MCF 10A (cell line): ENCODE results near the gene TOP2A. TPM values are rescaled to one million over a fixed set of nuclear protein-coding genes. Genes with fewer than 3 reads are reported as not detected.
A peak's percentile ranks its signal among the peaks of the same experiment; 100 is the strongest.

Experiments used
- BruUV-seq: library from RNA; stranded (reverse); fragments of 400-500 nt; replicated peaks from 2 replicates; lab custom pipeline; 2021; lab: Mats Ljungman, UMichigan
- CTCF ChIA-PET: fragments of 300-600 bp; sonication (Branson Sonifier 250); formaldehyde crosslinking; extraction: SDS; loops from one replicate; lab custom pipeline; 2021; ENCODE audit warnings: antibody characterized with exemption, inconsistent platforms; lab: Yijun Ruan, JAX
- POLR2A ChIA-PET: fragments of 300-600, 350-650 bp; sonication (Branson Sonifier 250); formaldehyde crosslinking; extraction: SDS; loops from one replicate; lab custom pipeline; 2020; ENCODE audit warnings: antibody characterized with exemption, inconsistent platforms; lab: Yijun Ruan, JAX
- DNase-seq: peaks from one replicate; pipeline ENCODE4 v3.0.0-alpha.2; 2018; ENCODE audit not compliant: unreplicated experiment
- H3K27ac Mint-ChIP-seq: one replicate; pipeline ENCODE4 v1.8.0; 2022; ENCODE audit warnings: mild to moderate bottlenecking, low read depth, mixed read lengths; ENCODE audit not compliant: unreplicated experiment
- H3K27me3 Mint-ChIP-seq: one replicate; pipeline ENCODE4 v1.8.0; 2022; ENCODE audit warnings: mixed read lengths; ENCODE audit not compliant: insufficient read depth, unreplicated experiment
- H3K36me3 Mint-ChIP-seq: one replicate; pipeline ENCODE4 v1.8.0; 2022; ENCODE audit warnings: mild to moderate bottlenecking, moderate library complexity, mixed read lengths; ENCODE audit not compliant: insufficient read depth, unreplicated experiment
- H3K4me1 Mint-ChIP-seq: one replicate; pipeline ENCODE4 v1.8.0; 2022; ENCODE audit warnings: mixed read lengths; ENCODE audit not compliant: insufficient read depth, unreplicated experiment
- H3K4me3 Mint-ChIP-seq: one replicate; pipeline ENCODE4 v1.8.0; 2022; ENCODE audit warnings: mild to moderate bottlenecking, moderate library complexity, mixed read lengths; ENCODE audit not compliant: unreplicated experiment
- H3K9me3 Mint-ChIP-seq: one replicate; pipeline ENCODE4 v1.8.0; 2022; ENCODE audit warnings: mixed read lengths; ENCODE audit not compliant: unreplicated experiment
- CTCF ChIP-seq: fragments of 200-600 bp; IDR thresholded peaks from one replicate; pipeline ENCODE4 v1.8.0; 2022; ENCODE audit warnings: antibody characterized with exemption, mild to moderate bottlenecking; ENCODE audit not compliant: unreplicated experiment
- intact Hi-C: fragments of 100-400 bp; cut with micrococcal nuclease; formaldehyde crosslinking; loops from 2 replicates; pipeline ENCODE4 v1.14.1; 2022
- total RNA-seq: library from RNA; stranded (reverse); gene quantifications from 2 replicates; pipeline ENCODE4 v1.2.3, GENCODE V29; 2022

The TOP2A gene
- total RNA-seq, 1 experiment from 2014 or later: 151 TPM

- peaks cover 13% of the 10 kb centered on the region for H3K36me3 Mint-ChIP-seq
- H3K4me3 Mint-ChIP-seq: no peak overlapping the region
- H3K4me1 Mint-ChIP-seq: peaks cover 9% of the 10 kb centered on the region
- H3K9me3 Mint-ChIP-seq: no peaks in the 10 kb centered on the region
- BruUV-seq: no TSS peak
- ChIA-PET CTCF (interaction anchor here (0.6 to 15.7 kb wide), 22 partner anchors 10 to 1306 kb away, joined by 3 to 396 read pairs (median 4); partner anchors contain the start of genes KRT24, RARA and TOP2A), POLR2A (interaction anchor here (0.7 to 1.3 kb wide), 7 partner anchors 9 to 189 kb away, joined by 3 to 6 read pairs (median 3); no protein-coding TSS in a partner anchor)
- peak; percentile 97 for TF ChIP-seq CTCF
- H3K27ac Mint-ChIP-seq: no peak overlapping the region
- no peaks in the 10 kb centered on the region for H3K27me3 Mint-ChIP-seq
- intact Hi-C loops: loop anchor here (1.0 to 2.0 kb wide), 5 partner anchors 41 to 202 kb away; partner anchors contain the start of gene TOP2A
- peak; percentile 87 for DNase-seq
These were observed 59.2 kb downstream of the TOP2A start for GRCh38 chr17:40358323-40359038.

DNA sequence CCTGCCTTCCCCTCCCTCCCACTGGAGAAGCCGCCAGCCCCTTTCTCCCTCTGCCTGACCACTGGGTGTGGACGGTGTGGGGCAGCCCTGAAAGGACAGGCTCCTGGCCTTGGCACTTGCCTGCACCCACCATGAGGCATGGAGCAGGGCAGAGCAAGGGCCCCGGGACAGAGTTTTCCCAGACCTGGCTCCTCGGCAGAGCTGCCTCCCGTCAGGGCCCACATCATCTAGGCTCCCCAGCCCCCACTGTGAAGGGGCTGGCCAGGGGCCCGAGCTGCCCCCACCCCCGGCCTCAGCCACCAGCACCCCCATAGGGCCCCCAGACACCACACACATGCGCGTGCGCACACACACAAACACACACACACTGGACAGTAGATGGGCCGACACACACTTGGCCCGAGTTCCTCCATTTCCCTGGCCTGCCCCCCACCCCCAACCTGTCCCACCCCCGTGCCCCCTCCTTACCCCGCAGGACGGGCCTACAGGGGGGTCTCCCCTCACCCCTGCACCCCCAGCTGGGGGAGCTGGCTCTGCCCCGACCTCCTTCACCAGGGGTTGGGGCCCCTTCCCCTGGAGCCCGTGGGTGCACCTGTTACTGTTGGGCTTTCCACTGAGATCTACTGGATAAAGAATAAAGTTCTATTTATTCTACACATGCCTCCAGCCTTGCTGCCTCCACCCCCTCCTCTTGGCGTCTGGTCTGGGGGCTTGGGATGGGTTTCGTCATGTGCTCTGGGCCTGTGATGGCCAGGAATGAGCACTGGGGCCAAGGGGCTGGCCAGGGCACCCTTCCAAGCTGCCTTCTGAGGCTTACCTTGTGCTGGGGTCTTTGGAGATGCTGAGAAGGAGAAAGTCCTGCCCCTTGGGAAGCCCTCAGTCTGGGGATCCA is 60.5 kb downstream of the TOP2A start:
- Mint-ChIP-seq H3K4me1 (peaks cover 6% of the 10 kb centered on the region), H3K9me3 (no peaks in the 10 kb centered on the region), H3K36me3 (peaks cover 21% of the 10 kb centered on the region), H3K4me3 (no peak overlapping the region), H3K27me3 (no peaks in the 10 kb centered on the region), H3K27ac (no peak overlapping the region)
- no TSS peak for BruUV-seq
- TF ChIP-seq CTCF: no peak
- ChIA-PET CTCF (interaction anchor here (0.6 to 15.7 kb wide), 16 partner anchors 11 to 1307 kb away, joined by 3 to 396 read pairs (median 4); partner anchors contain the start of genes KRT24, RARA and TOP2A), POLR2A (interaction anchor here (0.7 to 1.2 kb wide), 4 partner anchors 8 to 175 kb away, joined by 3 to 6 read pairs (median 4); no protein-coding TSS in a partner anchor)
- intact Hi-C loops: no loop called here
- DNase-seq: no peak

DNA sequence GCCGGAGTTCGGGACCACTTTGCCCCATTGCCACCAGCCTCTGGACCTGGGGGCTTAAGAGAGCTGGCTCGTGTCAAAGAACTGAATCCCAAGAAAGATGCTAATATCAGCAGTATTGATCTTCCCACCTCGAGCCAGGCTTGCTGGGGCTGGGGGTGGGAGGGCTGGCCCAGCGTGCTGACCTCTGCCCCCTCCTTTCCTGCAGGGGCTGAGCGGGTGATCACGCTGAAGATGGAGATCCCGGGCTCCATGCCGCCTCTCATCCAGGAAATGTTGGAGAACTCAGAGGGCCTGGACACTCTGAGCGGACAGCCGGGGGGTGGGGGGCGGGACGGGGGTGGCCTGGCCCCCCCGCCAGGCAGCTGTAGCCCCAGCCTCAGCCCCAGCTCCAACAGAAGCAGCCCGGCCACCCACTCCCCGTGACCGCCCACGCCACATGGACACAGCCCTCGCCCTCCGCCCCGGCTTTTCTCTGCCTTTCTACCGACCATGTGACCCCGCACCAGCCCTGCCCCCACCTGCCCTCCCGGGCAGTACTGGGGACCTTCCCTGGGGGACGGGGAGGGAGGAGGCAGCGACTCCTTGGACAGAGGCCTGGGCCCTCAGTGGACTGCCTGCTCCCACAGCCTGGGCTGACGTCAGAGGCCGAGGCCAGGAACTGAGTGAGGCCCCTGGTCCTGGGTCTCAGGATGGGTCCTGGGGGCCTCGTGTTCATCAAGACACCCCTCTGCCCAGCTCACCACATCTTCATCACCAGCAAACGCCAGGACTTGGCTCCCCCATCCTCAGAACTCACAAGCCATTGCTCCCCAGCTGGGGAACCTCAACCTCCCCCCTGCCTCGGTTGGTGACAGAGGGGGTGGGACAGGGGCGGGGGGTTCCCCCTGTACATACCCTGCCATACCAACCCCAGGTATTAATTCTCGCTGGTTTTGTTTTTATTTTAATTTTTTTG is 61.6 kb downstream of the TOP2A start:
- no peak for DNase-seq
- Mint-ChIP-seq H3K4me3 (no peak overlapping the region), H3K4me1 (peaks cover 6% of the 10 kb centered on the region), H3K9me3 (no peaks in the 10 kb centered on the region), H3K36me3 (peaks cover 28% of the 10 kb centered on the region), H3K27me3 (no peaks in the 10 kb centered on the region), H3K27ac (no peak overlapping the region)
- ChIA-PET CTCF (interaction anchor here (0.6 to 15.7 kb wide), 9 partner anchors 19 to 178 kb away, joined by 3 to 396 read pairs (median 5); partner anchors contain the start of genes RARA and TOP2A), POLR2A (interaction anchor here (1.5 kb wide), 1 partner anchor 53 kb away, joined by 5 read pairs; no protein-coding TSS in a partner anchor)
- no TSS peak for BruUV-seq
- no peak for TF ChIP-seq CTCF
- intact Hi-C loops: loop anchor here (1.0 to 2.0 kb wide), 2 partner anchors 53 to 153 kb away; no protein-coding TSS in a partner anchor
